Tibial artery (tissue), 4 donors: ENCODE data around the gene CYB561D1.

Experiments
- DNase-seq, 2 donors: peaks; one replicate each; pipeline ENCODE4 v3.0.0-alpha.2; 2019
- H3K27ac ChIP-seq, 2 donors: fragments of 200-600 bp; sonication (generic) in 1 of 2; 1 replicate in 1 of 2; 2 replicates in 1 of 2; pipeline ENCODE4 v1.5.1; 2018 to 2019; ENCODE audit warnings: mild to moderate bottlenecking in 1 of 2
- H3K27me3 ChIP-seq, 2 donors: fragments of 200-600 bp; sonication (generic) in 1 of 2; one replicate each; pipeline versions ENCODE4 v1.5.1 to v1.6.0; 2016 to 2019
- H3K36me3 ChIP-seq, 3 donors: fragments of 200-600 bp; sonication (generic) in 2 of 3; one replicate each; pipeline ENCODE4 v1.5.1; 2016 to 2019; ENCODE audit warnings: mild to moderate bottlenecking in 2 of 3
- H3K4me1 ChIP-seq, 4 donors: fragments of 200-600 bp; sonication (generic) in 2 of 4; 1 replicate in 3 of 4; 2 replicates in 1 of 4; pipeline ENCODE4 v1.5.1; 2016 to 2019
- H3K4me3 ChIP-seq, 2 donors: fragments of 200-600 bp; sonication (generic) in 1 of 2; 1 replicate in 1 of 2; 2 replicates in 1 of 2; pipeline ENCODE4 v1.5.1; 2018 to 2019; ENCODE audit warnings: mild to moderate bottlenecking in 2 of 2
- H3K9me3 ChIP-seq, 3 donors: fragments of 200-600 bp; sonication (generic) in 1 of 3; one replicate each; pipeline ENCODE4 v1.5.1; 2016 to 2019
- intact Hi-C: fragments of 100-400 bp; cut with DNase I; formaldehyde crosslinking; loops from one replicate; pipeline ENCODE4 v1.15.0; 2023; ENCODE audit warnings: low total_unique reads
- TF ChIP-seq, protein P1 (sequence below), 2 experiments: fragments of 200-600 bp in 1 of 2; fragments of 450-650 bp in 1 of 2; IDR thresholded peaks; one replicate each; pipeline ENCODE4 v1.5.1; 2017 to 2019; ENCODE audit warnings: antibody characterized with exemption in 2 of 2, mild to moderate bottlenecking in 1 of 2, moderate library complexity in 1 of 2

CYB561D1 gene

DNA sequence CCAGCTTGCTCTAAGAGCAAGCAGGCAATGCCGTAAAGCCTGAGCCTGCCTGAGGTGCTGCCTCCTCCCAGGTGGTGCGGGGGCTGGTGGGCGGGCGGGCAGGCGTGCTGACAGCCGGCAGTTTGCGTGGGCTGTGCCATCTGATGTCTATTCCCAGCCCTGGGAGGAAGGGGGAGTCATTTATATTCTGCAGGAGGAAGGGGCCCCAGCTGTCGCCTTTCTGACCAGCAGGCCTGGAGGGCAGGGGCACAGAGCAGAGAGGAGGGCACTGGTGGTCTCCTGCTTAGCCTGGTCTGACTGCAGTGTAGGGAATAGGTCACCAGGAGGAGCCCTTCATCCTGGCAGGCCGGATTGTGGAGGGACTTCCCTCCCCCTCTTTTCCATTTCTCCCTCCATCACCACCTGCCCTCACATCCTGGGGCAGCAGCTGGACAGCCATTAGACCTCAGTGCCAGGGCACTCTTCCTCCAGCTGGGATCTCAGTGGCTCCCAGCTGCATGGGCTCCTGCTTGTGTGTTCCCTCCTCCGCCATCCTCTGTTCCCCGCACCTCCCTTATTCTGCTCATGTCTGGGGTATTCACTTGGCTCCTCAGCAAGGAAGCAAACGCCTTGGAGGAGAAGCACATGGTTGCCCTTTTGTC, 4.4 kb downstream of the CYB561D1 start:
- Histone ChIP-seq H3K4me1 (peaks cover 0 to 75% (median 48%) of the 10 kb centered on the region in 4 donors), H3K27ac (peak overlapping the region in 1 of 2 donors; percentile 5), H3K9me3 (no peaks in the 10 kb centered on the region), H3K27me3 (no peaks in the 10 kb centered on the region), H3K4me3 (no peak overlapping the region), H3K36me3 (peaks cover 0 to 50% (median 22%) of the 10 kb centered on the region in 3 donors)
- intact Hi-C loops, result no loop called here
- DNase-seq, result no peak
- TF ChIP-seq, protein P1, sequence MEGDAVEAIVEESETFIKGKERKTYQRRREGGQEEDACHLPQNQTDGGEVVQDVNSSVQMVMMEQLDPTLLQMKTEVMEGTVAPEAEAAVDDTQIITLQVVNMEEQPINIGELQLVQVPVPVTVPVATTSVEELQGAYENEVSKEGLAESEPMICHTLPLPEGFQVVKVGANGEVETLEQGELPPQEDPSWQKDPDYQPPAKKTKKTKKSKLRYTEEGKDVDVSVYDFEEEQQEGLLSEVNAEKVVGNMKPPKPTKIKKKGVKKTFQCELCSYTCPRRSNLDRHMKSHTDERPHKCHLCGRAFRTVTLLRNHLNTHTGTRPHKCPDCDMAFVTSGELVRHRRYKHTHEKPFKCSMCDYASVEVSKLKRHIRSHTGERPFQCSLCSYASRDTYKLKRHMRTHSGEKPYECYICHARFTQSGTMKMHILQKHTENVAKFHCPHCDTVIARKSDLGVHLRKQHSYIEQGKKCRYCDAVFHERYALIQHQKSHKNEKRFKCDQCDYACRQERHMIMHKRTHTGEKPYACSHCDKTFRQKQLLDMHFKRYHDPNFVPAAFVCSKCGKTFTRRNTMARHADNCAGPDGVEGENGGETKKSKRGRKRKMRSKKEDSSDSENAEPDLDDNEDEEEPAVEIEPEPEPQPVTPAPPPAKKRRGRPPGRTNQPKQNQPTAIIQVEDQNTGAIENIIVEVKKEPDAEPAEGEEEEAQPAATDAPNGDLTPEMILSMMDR (IDR thresholded peaks at IDR 0.05), result peak; percentile 48 to 50

DNA sequence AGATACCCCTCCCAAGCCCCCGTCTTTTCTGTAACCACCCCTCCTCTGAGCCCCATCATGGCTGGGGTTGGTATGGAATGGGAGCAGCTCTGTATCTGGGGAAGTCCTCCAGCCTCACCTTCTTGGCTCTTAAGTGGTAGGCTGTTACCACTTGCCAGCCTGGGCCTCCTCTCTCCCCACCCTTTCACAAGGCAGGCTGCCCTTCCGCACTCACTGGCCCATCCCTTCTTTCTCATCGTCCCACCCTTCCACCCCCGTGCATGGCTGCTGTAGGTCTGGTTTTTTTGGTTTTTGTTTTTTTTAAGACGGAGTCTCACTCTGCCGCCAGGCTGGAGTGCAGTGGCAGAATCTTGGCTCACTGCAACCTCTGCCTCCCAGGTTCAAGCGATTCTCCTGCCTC, 5.2 kb downstream of the CYB561D1 start:
- intact Hi-C loops, result no loop called here
- no peak for DNase-seq
- Histone ChIP-seq H3K27me3 (no peaks in the 10 kb centered on the region), H3K4me1 (peaks cover 0 to 71% (median 45%) of the 10 kb centered on the region in 4 donors), H3K9me3 (no peaks in the 10 kb centered on the region), H3K27ac (peak overlapping the region; percentile 57 to 59), H3K36me3 (peaks cover 0 to 50% (median 22%) of the 10 kb centered on the region in 3 donors), H3K4me3 (no peak overlapping the region)
- TF ChIP-seq, protein P1 (IDR thresholded peaks at IDR 0.05), result no peak

DNA sequence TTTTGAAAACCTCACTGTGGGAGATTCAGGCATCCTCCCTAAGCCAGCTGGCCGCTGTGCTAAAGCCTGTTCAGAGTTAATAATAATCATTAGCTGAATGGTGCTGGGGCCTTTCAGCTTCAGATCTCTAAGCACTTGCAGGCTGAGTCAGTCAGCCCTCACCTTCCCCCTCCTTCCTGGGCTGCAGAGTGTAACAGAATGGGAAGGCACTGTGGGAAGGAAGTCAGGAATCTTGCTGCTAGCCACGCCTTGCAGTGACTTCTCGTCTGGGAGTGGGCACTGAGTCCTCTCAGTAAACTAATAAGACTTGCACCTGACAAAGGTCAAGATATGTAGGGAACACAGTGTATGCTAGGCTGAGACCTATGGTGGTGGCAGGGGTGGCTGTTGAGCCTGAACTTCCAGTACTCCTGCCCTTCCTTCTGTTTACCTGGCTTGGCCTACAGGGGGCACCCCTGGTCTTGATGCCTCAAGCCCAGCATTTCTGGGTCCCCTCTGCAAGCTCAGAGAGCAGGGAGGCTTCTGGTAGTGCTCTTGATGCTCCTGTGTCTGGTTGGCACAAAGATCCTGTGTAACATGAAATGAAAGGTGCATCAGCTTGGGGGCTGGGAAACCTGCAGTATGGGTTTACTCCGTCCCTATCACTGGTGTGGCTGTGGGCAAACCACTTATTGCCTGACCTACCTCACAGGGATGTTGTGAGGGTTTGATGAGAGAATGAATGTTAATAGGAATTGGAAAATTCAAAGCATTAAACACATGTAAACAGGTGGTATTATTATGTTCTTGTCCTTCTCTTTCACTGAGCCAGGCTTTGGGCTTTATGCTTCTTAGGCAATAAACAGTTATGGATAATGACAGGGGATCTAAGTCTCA, 6.0 kb downstream of the CYB561D1 start:
- Histone ChIP-seq H3K4me3 (no peak overlapping the region), H3K36me3 (peaks cover 0 to 50% (median 22%) of the 10 kb centered on the region in 3 donors), H3K27ac (peak overlapping the region; percentile 57 to 59), H3K4me1 (peaks cover 0 to 66% (median 41%) of the 10 kb centered on the region in 4 donors), H3K9me3 (no peaks in the 10 kb centered on the region), H3K27me3 (no peaks in the 10 kb centered on the region)
- intact Hi-C loops, result no loop called here
- no peak for DNase-seq
- TF ChIP-seq, protein P1 (IDR thresholded peaks at IDR 0.05), result peak in 1 of 2 experiments; percentile 28

DNA sequence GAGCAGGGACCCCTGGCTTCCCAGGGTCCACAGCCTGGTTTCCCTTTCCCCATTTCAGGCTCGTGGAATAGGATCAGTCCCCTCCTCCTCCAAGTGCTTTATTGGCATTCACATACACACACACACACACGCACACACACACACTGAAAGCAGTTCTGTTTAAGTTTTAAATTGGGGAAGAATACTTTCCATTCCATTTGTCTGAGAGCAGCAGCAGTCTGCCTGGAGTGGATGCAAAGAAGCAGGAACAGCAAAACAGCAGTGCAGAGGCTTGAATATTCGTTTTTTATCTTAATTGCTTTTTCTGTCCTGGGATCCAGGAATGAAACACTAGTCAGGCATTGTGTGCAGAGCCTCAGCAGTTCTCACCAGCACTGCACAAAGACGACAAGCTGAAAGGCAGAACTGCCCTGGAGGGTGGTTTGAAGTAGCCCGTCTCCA, 7.1 kb downstream of the CYB561D1 start:
- H3K27me3 ChIP-seq, result no peaks in the 10 kb centered on the region
- peaks cover 0 to 45% (median 18%) of the 10 kb centered on the region in 3 donors for H3K36me3 ChIP-seq
- DNase-seq, result no peak
- TF ChIP-seq, protein P1 (IDR thresholded peaks at IDR 0.05), result no peak
- peak overlapping the region; percentile 57 to 59 for H3K27ac ChIP-seq
- H3K4me1 ChIP-seq, result peaks cover 0 to 58% (median 32%) of the 10 kb centered on the region in 4 donors
- no peak overlapping the region for H3K4me3 ChIP-seq
- H3K9me3 ChIP-seq, result no peaks in the 10 kb centered on the region
- intact Hi-C loops, result loop anchor here (1.0 kb wide), 1 partner anchor 12 kb away; no protein-coding TSS in a partner anchor

DNA sequence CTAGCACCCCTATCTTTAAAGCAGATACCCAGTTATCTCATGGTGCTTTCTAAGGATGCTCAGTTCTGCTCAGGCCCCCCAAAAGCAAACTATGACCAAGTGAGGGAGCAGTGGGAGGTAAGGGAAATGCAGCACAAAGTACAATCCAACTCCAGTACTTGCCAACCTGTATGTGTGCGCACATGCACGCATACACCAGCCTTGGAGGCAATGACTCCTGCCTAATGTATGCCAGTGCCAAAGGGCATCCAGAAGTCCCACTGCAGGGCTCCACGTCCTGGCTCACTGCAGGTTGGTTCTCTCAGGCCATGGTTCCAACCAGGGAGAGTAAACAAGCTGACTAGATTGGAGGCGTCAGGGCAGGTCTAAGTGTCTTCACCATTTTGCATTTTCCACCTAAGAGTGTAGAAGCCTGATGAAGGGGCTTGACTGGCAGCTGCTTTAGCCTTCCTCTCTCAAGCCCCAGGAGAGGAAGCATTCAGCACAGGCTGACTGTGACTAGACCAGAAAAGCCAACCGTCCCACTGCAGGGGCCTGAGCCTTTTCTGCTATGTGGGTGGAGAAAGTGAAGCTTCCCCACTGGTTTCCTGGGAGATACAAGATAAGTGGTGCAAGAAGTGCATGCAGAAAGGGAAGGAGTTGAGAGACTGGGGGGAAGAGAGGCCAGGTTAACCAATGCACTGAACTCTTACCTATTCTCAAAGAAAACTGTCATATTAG, 7.9 kb downstream of the CYB561D1 start:
- peaks cover 0 to 37% (median 9%) of the 10 kb centered on the region in 3 donors for H3K36me3 ChIP-seq
- TF ChIP-seq, protein P1 (IDR thresholded peaks at IDR 0.05), result no peak
- peaks cover 0 to 61% (median 30%) of the 10 kb centered on the region in 4 donors for H3K4me1 ChIP-seq
- H3K27me3 ChIP-seq, result no peaks in the 10 kb centered on the region
- DNase-seq, result no peak
- no peak overlapping the region for H3K4me3 ChIP-seq
- intact Hi-C loops, result loop anchor here (1.0 kb wide), 1 partner anchor 13 kb away; no protein-coding TSS in a partner anchor
- no peaks in the 10 kb centered on the region for H3K9me3 ChIP-seq
- H3K27ac ChIP-seq, result peak overlapping the region; percentile 29 to 59
